ENCODE results near the gene CLCN7. TPM values are rescaled to one million over a fixed set of nuclear protein-coding genes. Genes with fewer than 3 reads are reported as not detected.

The CLCN7 gene
- polyA plus RNA-seq, 1 of the 3 experiments (the other 2 are of a cell fraction): 44.3 TPM

- H3K4me3 ChIP-seq (ENCODE audit: low read depth in 2 of 2, low read length in 1 of 2): no peak overlapping the region
- H3K4me2 ChIP-seq: no peak overlapping the region
- no peaks in the 10 kb centered on the region for H3F3A ChIP-seq (replicated peaks; ENCODE audit: insufficient read depth)
- H3K27ac ChIP-seq (ENCODE audit: low read depth in 2 of 2, low read length in 1 of 2): no peak overlapping the region
- no peaks in the 10 kb centered on the region for H3K9me3 ChIP-seq
- H3K9ac ChIP-seq: no peak overlapping the region
- peaks cover 11% of the 10 kb centered on the region; the same call in 1 of the 2 replicates for H4K20me1 ChIP-seq (ENCODE audit: insufficient read depth)
- H3K36me3 ChIP-seq (replicated peaks in 1 of 2; ENCODE audit: control insufficient read depth in 1 of 2, insufficient read depth in 2 of 2, low read length in 1 of 2): peaks cover 0 to 3% of the 10 kb centered on the region in 2 experiments
- no peak for TF ChIP-seq TEAD4 (IDR thresholded peaks at IDR 0.05; ENCODE audit: borderline replicate concordance, insufficient read depth)
- no peak for TF ChIP-seq FOXJ3 (CRISPR knock-in tag; IDR thresholded peaks at IDR 0.05)
- TF ChIP-seq RFX5 (IDR thresholded peaks at IDR 0.05; ENCODE audit: low read length): no peak
- no peak for TF ChIP-seq POLR2AphosphoS5 (IDR thresholded peaks at IDR 0.05; ENCODE audit: low read depth, low read length)
- TF ChIP-seq, protein P1, sequence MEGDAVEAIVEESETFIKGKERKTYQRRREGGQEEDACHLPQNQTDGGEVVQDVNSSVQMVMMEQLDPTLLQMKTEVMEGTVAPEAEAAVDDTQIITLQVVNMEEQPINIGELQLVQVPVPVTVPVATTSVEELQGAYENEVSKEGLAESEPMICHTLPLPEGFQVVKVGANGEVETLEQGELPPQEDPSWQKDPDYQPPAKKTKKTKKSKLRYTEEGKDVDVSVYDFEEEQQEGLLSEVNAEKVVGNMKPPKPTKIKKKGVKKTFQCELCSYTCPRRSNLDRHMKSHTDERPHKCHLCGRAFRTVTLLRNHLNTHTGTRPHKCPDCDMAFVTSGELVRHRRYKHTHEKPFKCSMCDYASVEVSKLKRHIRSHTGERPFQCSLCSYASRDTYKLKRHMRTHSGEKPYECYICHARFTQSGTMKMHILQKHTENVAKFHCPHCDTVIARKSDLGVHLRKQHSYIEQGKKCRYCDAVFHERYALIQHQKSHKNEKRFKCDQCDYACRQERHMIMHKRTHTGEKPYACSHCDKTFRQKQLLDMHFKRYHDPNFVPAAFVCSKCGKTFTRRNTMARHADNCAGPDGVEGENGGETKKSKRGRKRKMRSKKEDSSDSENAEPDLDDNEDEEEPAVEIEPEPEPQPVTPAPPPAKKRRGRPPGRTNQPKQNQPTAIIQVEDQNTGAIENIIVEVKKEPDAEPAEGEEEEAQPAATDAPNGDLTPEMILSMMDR (IDR thresholded peaks at IDR 0.05): no peak
- TF ChIP-seq GATA2 (CRISPR knock-in tag; IDR thresholded peaks at IDR 0.05): no peak
- no peak for TF ChIP-seq RCOR1 (IDR thresholded peaks at IDR 0.05; ENCODE audit: low read length)
- TF ChIP-seq IRF3 (IDR thresholded peaks at IDR 0.05; ENCODE audit: low read depth, low read length): no peak
- TF ChIP-seq GABPA (IDR thresholded peaks at IDR 0.05; ENCODE audit: low read depth): no peak
- no peak for TF ChIP-seq SMC3 (IDR thresholded peaks at IDR 0.05; ENCODE audit: low read depth, low read length)
- TF ChIP-seq EP300 (IDR thresholded peaks at IDR 0.05; ENCODE audit: borderline replicate concordance in 1 of 2, low read depth in 1 of 2, low read length in 1 of 2): no peak
- no peak for TF ChIP-seq RAD21 (IDR thresholded peaks at IDR 0.05; ENCODE audit: low read length)
- TF ChIP-seq PBX3 (IDR thresholded peaks at IDR 0.05): no peak
- TF ChIP-seq EZH2phosphoT487 (IDR thresholded peaks at IDR 0.05; ENCODE audit: borderline replicate concordance, low read depth): no peak
- ChIA-PET CTCF (no interaction called here), POLR2A (no interaction called here)
- no peaks in the 10 kb centered on the region for H3K27me3 ChIP-seq (ENCODE audit: insufficient read depth)
- DNase-seq: no peak
- no peaks in the 10 kb centered on the region; a peak in 1 of 4 replicates for H3K4me1 ChIP-seq (ENCODE audit: control insufficient read depth in 1 of 2, insufficient read depth in 2 of 2, low read depth in 1 of 2, low read length in 1 of 2)
- no peak overlapping the region for H2AFZ ChIP-seq (ENCODE audit: low read depth)
- peaks cover 66% of the 10 kb centered on the region for H3K79me2 ChIP-seq (ENCODE audit: insufficient read depth)
- 90% methylated on average over 20 of the region's 22 CpGs for WGBS (ENCODE audit: low lambda C conversion rate)
- no peaks in the 10 kb centered on the region for H3K9me2 ChIP-seq
These were observed 6.4 kb downstream of the CLCN7 start for GRCh38 chr16:1468426-1468810.

All from SK-N-SH (cell line).